Kidney glomerular epithelial cell (primary cell): ENCODE measurements around the gene AHCYL1.

Experiments
- DNase-seq: peaks from one replicate; lab custom pipeline; 2025; lab: John Stamatoyannopoulos, UW

AHCYL1 gene

GRCh38 chr1:110035236-110035752 is 50.7 kb downstream of the AHCYL1 start:
- peak; percentile 30 for DNase-seq

DNA sequence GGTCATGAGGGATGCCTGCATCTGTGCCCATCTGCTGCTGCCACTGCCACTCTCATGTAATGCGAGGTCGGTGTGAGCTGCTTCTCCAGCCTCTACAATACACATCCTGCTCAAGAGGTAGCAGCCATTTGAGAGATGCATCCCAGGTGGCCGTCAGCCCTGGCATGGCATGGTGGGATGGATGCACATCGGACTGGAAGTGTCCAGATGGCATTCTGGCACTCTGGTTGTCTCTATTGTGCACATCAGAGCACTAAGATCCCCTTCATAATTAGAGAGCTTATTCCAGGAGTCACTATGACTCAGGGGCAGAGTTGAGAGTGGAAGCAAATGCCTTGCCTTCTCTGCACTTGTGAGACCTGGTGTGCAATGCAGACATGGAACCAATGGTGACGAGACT is 53.7 kb downstream of the AHCYL1 start:
- no peak for DNase-seq

DNA sequence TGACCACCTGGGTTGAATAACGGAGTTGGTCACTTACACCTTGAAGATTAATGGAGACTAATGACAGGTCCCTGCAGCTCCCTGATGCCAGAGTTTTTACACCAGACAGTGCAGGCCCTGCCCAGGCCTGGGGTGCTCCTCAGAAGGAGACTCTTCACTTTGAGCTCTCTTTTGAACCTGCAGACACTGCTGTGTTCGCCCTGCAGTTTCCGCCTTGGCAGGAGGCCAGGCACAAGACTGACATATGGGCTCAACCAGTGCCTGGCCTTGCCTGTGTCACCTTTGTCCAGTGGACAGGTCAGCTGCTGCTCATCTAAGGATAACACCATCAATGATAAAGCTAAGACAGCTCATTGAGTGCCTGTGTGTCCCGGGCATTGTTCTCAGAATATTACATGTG is 55.1 kb downstream of the AHCYL1 start:
- no peak for DNase-seq

DNA sequence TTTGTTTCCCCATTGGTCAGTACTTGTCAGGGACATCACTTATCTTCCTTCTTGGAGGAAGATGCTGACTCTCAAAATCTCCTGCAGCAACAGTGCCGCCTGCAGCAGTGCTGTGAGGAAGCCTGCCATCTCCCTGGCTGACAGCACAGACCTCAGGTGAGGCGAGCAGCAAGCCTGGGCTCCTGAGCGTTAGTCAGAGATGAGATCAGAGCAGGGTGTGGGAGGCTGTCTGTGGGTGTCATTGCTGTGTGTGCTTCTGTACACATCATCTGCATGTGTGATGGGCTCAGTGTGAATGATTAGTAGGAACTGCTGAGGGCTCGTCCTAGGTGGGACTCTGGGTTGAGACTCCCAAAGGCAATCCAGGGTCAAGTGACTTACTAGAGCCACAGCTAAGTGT is 56.0 kb downstream of the AHCYL1 start:
- DNase-seq: no peak

DNA sequence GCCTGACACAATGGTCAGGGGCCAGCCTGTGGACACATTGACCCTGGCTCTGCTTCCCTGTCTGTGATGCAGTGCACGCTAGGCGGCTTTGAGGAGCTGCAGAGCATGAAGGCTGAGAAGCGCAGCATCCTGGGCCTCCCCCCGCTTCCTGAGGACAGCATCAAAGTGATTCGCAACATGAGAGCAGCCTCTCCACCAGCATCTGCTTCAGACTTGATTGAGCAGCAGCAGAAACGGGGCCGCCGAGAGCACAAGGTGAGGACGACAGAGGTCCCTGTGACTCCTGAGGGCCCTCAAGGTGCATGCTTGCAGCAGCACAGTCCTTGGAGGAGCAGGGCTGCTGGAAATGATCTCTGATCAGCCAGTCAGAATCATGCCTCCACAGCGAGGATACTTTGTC is 58.5 kb downstream of the AHCYL1 start:
- DNase-seq: no peak

- DNase-seq: no peak
Observed at GRCh38 chr1:110047463-110047862, 62.9 kb downstream of the AHCYL1 start.

DNA sequence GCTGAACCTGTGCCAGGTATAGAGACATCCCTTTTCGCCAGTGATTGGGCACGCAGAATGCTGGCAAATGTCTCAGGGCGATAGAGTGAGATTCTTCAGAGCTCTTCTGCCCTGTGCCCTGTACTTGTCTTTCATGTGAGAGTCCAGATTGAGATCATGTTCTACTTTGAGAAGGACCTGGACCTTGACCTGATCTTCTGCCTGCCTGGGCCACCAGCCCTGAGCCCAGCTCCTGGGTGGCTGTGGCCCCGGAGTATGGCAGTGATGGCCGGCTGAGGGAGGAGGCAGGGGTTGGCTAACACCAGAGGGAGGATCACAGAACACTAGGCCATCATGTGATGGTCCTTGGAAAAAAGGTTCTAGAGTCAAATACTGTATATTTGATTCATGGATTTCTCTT is 63.7 kb downstream of the AHCYL1 start:
- no peak for DNase-seq

GRCh38 chr1:110048923-110049601 is 64.5 kb downstream of the AHCYL1 start:
- DNase-seq: no peak

- no peak for DNase-seq
Observed at GRCh38 chr1:110049801-110050601, 65.4 kb downstream of the AHCYL1 start.

DNA sequence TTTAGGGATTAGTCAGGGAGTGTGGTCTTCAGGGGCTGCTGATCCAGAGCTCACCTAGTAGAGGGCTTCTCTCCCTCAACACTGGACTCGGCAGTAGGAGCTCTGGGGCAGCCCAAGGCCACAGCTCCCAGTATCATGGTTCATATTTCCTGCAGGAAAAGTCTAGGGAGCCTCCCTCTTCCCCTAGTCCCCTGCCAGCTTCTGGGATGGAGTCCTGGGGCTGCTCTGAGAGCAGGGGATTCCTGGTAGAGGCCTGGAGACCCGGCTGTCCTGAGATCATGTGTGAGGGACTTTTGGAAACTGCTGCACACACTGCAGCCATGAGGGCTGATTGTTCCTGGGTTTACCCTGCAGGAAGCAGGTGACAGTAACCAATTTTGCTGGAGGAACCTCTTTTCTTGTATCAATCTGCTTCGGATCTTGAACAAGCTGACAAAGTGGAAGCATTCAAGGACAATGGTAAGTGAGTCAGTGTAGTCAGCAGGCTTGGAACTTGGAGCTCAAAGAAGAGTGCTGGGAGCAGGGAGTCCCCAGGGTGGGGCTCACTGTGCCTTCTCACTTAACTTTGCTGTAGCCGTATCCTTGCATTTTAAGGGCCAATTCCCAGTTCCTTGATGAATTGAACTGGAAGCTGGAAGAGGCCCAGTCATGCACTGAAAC is 66.2 kb downstream of the AHCYL1 start:
- no peak for DNase-seq

GRCh38 chr1:110051262-110051648 is 66.7 kb downstream of the AHCYL1 start:
- no peak for DNase-seq

GRCh38 chr1:110053552-110054428 is 69.2 kb downstream of the AHCYL1 start:
- DNase-seq: peak; percentile 16

DNA sequence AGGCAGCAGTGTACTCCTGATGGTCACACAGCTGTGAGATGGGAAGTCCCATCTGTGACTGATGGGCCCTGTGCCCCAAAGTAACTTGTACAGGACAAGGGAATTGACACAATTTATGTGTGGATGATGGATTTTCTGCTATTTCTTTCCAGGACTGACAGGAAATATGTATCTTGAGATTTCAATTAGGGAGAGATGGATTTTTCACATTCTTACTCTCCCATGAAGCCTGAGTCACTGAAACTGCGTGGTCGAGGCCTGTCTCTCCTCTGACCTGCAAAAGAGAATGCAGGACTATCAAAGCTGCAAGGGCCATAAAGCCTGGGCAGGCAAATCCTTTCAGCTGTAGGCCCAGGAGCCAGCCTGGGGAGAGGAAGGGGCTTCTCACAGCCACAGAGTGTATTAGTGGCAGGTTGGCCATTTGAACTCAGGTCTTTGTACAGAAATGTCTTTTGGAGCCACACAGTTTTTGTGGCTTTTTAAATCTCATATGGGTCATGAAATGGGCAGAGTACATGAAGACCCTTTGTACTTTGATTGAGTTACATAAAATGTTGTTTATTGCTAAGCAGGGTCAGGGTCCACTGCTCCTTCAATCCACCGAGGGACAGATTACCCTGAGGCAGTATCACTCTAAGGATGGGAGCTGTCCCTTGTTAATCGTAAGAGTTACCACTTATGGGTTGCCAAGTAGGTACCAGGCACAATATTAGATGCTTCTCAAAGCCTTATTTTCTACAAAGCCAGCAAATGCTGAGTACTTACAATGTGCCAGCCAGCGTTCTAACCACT is 71.1 kb downstream of the AHCYL1 start:
- DNase-seq: peak; percentile 25

- DNase-seq: no peak
Observed at GRCh38 chr1:110056285-110056683, 71.7 kb downstream of the AHCYL1 start.

GRCh38 chr1:110056776-110057175 is 72.2 kb downstream of the AHCYL1 start:
- no peak for DNase-seq

GRCh38 chr1:110057963-110058518 is 73.5 kb downstream of the AHCYL1 start:
- no peak for DNase-seq

- DNase-seq: no peak
Observed at GRCh38 chr1:110058591-110058990, 74.0 kb downstream of the AHCYL1 start.

DNA sequence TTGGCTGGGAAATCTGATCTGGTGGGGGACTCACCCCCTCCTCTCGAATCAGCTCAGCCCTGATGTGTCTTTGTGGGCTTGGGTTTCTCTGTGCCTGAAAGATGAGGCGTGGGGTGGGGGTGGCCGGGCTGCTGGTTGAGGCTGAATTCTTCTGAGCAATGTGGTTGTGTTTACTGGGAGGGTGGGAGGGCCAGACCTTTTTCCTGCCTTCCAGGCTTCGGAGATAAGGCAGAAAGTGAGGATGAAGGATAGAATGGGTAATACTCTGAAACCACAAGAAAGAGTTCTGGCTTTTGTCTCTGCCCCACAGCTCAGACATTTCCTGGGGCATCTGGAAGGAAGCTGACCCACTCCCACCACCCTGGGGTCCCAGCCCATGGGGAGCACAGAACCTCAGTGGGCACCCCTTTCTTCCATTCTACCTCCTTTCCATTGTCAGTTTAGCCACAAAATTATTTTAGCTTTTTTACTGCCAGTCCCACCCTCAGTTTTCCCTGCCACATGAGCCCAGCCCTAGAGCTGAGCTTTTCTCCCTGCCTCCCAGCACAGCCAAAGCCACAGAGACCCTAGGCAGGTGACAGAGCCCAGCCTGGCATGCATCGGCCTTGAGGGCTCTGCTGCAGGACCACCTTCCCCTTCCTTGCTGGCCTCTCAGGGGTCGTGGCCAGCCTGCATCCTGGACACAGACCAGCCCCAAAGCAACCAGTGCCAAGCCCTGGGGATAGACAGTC is 74.7 kb downstream of the AHCYL1 start:
- DNase-seq: no peak

DNA sequence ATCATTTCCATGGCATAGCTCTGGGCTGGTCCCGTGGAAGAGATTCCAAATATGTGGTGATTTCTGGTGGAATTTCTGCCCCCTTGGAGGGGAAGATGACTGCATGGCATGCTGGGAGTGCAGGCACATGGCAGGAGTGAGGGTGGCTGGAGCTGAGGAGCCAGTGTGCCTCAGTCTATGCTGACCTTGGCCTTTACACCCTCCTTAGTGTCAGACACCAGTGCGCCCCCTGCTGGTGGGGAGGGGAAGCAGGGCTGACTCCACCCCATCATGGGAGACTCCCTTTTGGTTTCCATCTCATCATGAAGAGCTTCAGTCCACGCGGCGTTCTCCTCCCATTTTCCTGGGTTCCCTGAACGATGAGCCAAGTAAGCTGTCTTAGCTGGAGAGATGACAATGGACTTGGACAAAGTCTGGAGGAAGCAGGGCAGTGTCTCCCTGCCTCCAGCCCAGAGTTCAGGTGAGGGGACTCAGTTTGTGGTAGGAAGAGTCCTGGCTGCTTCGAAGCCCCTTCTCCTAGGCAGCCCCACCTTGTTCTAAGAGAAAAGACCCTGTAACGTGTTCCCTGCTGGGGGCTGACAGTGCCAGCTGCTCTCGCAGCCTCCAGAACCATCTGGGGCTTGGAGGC is 75.6 kb downstream of the AHCYL1 start:
- no peak for DNase-seq

GRCh38 chr1:110060662-110061060 is 76.1 kb downstream of the AHCYL1 start:
- no peak for DNase-seq
